Activated naive CD4-positive, alpha-beta T cell treated with anti-CD3 and anti-CD28 coated beads, Interleukin-2, amount 50 U/mL, for 24 hours (primary cell): Measurements from ENCODE around the gene SGTA.

ENCODE experiments used
- H3K27ac Mint-ChIP-seq: one replicate; pipeline ENCODE4 v1.8.0; 2021; ENCODE audit warnings: mild to moderate bottlenecking, mixed read lengths
- H3K27me3 Mint-ChIP-seq: one replicate; pipeline ENCODE4 v1.8.0; 2021; ENCODE audit warnings: mixed read lengths
- H3K36me3 Mint-ChIP-seq: one replicate; pipeline ENCODE4 v1.8.0; 2021; ENCODE audit warnings: mixed read lengths
- H3K4me1 Mint-ChIP-seq: one replicate; pipeline ENCODE4 v1.8.0; 2021; ENCODE audit warnings: mixed read lengths
- H3K4me3 Mint-ChIP-seq: one replicate; pipeline ENCODE4 v1.8.0; 2021; ENCODE audit warnings: mild to moderate bottlenecking, mixed read lengths
- H3K9me3 Mint-ChIP-seq: one replicate; pipeline ENCODE4 v1.8.0; 2021; ENCODE audit warnings: mixed read lengths

Gene SGTA

DNA sequence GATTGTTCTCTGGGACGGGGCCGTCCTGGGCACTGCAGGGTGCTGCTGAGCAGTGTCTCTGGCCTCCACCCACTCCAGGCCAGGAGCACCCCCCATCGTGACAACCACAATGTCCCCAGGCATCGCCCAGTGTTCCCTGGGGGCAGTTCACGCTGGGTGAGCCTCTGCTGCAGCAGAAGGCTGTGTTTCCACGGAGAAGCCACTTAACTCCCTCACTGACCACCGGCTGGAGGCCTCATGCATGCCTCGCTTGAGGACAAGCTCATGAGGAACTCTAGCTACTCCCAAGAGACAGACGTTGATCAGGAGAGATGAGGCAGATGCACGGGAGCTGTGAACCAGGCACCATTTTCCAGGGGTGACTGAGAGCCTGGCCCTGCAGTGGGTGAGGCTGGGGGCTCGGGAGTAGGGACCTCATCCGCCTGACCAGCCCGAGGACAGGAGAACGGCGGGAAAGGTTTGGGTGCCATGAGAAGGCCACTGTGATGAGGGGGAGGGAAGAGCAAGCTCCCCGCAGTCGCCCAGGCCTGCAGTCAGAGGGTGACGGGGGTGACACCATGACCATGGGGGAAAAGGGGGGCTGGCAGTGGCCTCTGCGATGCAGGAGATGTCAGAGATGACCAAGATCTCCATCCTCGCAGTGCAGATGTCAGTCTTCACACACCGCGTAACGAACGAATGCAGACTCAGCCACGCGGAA is 48.3 kb downstream of the SGTA start:
- Mint-ChIP-seq H3K27ac (no peak overlapping the region), H3K27me3 (no peaks in the 10 kb centered on the region), H3K4me1 (peaks cover 23% of the 10 kb centered on the region), H3K9me3 (no peaks in the 10 kb centered on the region), H3K36me3 (peaks cover 16% of the 10 kb centered on the region), H3K4me3 (no peak overlapping the region)

DNA sequence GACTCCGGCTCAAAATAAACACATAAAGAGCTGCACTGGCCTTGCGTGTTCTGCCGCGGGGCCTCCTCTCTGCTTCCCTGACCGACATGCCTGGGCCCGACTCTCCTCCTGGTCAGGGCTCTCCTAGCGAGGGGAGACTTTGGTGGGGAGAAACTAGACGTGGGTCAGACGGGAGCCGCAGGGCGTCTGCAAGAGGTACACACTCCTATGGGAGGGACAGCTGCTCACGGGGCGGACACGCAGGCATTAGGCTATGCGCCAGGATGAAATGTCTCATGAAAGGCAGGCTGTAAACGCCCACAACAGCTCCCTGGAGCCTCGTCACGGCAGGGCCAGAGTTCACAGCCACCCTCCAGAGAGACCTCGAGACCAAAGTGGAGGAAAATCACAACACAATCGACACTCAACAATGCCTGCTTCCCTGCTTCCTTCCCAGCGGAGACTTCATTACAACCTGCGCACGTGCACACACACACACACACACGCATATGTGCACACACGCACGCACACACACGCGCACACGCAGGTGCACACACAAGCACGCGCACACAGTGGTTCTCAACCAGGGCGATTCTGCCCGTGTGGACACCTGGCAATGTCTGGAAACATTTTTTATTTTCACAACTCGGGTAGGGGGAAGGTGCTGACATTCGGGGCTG is 49.0 kb downstream of the SGTA start:
- Mint-ChIP-seq H3K4me3 (no peak overlapping the region), H3K27me3 (no peaks in the 10 kb centered on the region), H3K9me3 (no peaks in the 10 kb centered on the region), H3K4me1 (peaks cover 19% of the 10 kb centered on the region), H3K27ac (no peak overlapping the region), H3K36me3 (peaks cover 16% of the 10 kb centered on the region)

DNA sequence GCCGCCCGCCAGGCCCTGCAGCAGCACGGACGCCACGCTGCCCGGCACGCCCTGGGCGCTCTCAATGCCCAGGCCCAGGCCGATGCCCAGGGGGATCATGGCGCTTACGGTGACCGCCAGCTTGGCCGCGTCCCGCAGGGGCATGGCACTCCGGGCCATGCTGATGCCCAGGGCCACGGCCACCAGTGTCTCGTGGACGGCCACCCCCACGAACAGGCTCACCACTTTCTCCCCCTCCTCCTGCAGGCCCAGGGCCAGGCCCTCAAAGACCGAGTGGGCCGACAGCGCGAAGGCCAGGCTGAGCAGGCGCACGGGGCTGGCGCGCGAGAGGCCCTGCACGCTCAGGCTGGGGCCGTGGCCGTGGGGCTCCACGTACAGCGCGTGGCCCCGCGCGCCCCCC is 50.2 kb downstream of the SGTA start:
- no peaks in the 10 kb centered on the region for H3K9me3 Mint-ChIP-seq
- no peak overlapping the region for H3K27ac Mint-ChIP-seq
- no peaks in the 10 kb centered on the region for H3K27me3 Mint-ChIP-seq
- H3K4me1 Mint-ChIP-seq, result peaks cover 11% of the 10 kb centered on the region
- H3K4me3 Mint-ChIP-seq, result no peak overlapping the region
- H3K36me3 Mint-ChIP-seq, result peaks cover 13% of the 10 kb centered on the region

DNA sequence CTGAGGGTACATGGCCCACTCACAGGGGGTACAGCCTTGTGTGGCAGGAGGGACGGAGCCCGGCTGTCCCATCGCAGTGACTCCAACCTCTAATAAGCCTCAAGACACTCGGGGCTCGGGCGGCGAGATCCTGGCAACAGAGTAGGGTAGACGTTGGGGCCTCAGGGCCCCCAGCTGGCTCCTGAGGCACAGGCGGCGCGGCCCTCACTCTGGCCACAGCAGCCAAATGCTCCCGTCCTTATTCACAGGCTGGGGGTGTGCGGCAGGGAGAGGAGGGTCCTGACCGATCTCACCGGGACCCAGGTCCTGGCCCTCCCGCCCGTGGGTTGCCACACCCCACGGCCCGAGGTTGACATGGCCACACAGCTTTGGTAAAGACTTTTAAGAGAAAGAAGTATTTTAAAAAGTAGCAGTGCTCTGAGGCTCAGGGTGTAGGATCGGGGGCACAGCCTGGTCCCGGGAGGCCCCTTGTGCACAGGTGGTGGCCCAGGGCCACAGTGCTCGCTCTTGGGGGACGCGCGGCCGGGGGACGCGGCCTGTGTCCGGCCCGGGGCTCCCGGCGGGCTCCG is 50.8 kb downstream of the SGTA start:
- H3K36me3 Mint-ChIP-seq, result peaks cover 13% of the 10 kb centered on the region
- peaks cover 11% of the 10 kb centered on the region for H3K4me1 Mint-ChIP-seq
- no peaks in the 10 kb centered on the region for H3K27me3 Mint-ChIP-seq
- H3K27ac Mint-ChIP-seq, result no peak overlapping the region
- H3K4me3 Mint-ChIP-seq, result no peak overlapping the region
- no peaks in the 10 kb centered on the region for H3K9me3 Mint-ChIP-seq

DNA sequence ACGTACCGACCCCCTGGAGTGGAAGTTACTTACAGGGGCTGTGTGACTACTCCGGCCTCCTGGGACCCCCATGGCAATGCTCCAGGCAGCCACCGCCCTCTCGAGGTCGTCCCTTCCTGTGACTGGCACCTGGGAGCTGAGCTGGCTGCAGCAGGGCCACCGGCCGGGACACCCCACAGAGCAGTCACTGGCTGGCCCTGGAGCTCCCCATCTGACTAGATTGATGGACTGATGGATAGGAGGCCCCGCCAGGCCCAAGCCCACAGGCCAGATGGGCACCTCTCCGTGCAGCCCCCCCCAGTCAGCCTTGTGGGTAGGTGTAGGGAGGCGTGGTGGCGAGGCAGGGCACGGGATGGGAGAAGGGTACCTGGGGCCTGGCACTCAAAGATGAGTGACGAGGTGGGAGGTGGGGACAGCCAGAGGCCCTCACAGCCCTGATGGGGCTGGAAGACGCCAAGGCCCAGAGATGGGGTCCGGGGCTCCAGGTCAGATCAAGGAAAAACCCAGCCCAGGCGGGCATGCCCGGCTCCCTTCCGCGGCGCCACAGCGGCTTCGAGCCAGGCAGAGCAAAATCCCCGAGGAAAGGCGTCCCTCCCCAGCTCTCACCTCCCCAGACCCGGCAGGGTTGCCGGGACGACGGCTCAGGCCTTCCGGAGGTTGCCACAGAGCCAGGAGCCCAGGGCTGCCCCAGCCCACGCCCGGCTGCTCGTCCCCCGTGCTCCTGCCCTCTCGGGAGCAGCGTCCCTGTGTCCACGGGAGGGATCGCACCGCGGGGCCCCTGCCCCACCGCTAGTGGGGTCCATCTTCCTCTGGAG is 51.7 kb downstream of the SGTA start:
- Mint-ChIP-seq H3K4me3 (no peak overlapping the region), H3K4me1 (peaks cover 5% of the 10 kb centered on the region), H3K36me3 (peaks cover 8% of the 10 kb centered on the region), H3K9me3 (no peaks in the 10 kb centered on the region), H3K27ac (no peak overlapping the region), H3K27me3 (no peaks in the 10 kb centered on the region)

DNA sequence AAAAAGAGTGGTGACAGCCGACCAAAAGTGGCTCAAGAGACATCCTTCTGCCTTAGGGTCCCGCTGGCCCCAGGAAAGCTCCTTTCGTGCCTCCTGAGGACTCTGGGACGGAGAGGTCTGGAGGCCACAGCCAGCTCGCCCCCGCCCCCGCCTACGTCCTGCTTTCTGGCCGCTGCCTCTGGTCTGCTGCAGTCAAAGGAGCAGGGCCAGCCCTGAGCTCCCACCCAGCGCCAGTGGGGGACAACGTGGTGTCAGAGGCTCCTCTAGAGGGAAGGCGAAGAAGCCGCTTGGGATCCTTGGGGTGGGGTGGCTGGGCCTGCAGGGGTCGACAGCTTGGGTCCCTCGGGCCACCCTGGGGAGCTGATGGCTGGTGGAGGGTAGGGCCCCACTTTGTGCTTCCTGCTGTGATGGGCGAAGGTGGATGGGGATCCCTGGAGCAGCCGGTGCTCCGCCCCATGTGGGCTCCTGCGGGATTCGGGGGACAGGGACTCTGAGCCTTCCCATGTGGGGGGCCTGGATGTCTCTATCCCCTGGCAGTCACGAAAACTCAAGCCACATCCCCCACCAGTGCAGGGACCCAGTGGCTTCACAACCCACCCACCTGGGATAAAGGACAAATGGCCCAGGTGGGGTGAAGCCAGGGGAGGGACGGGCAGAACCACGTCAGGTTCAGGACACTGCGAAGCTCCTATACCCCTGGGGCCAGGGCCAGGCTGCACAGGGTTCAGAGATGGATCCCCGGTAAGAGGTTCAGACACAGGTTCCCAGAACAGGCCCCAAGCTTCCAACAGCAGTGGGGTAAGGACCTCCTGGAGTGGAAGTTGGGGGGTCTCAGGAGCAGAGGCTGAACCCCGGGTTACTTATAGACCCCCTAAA is 52.9 kb downstream of the SGTA start:
- Mint-ChIP-seq H3K4me1 (peaks cover 5% of the 10 kb centered on the region), H3K4me3 (no peak overlapping the region), H3K36me3 (peaks cover 5% of the 10 kb centered on the region), H3K27me3 (peaks cover 1% of the 10 kb centered on the region), H3K9me3 (no peaks in the 10 kb centered on the region), H3K27ac (no peak overlapping the region)

DNA sequence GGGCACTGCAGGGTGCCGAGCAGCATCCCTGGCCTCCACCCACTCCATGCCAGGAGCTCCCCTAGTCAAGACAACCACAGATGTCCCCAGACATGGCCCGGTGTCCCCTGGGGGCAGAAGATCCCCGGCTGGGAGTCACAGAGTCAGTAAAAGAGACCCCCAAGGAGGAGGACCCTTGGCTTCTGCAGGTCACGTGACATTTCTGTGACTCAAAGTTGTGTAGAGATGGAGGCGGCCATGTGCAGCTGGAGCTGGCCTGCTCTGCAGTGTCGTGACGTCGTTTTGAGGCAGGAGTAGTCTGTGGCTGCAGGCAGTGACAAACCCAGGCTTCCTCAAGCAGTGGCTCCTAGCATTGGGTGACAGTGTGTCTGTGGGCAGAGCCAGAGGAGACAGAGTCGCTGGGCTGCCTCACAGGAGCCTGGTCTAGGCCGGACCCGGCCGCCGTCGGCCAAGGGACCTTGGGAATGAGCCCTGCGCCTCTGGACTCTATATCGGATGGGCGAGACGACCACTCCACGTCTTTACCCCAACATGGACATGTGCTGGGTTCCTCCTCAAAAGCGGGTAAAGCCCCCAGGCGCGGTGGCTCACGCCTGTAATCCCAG is 54.2 kb downstream of the SGTA start:
- Mint-ChIP-seq H3K27ac (no peak overlapping the region), H3K9me3 (no peaks in the 10 kb centered on the region), H3K27me3 (peaks cover 4% of the 10 kb centered on the region), H3K4me3 (no peak overlapping the region), H3K36me3 (peaks cover under 1% of the 10 kb centered on the region), H3K4me1 (no peaks in the 10 kb centered on the region)

DNA sequence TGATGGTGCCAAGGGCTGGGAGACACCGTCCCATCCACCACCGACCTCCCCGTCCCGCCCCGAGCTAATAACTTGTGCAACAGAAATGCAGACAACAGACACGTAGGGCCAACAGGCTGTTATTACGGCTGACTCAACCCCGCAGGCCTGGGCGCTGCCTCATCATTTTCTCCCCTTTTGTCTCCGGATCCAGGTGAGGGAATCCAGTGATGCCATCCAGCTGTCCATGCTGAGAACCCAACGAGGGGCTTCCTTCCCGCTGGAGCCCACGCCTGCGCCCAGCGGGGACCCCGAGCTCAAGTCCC is 55.5 kb downstream of the SGTA start:
- Mint-ChIP-seq H3K36me3 (no peaks in the 10 kb centered on the region), H3K9me3 (no peaks in the 10 kb centered on the region), H3K4me3 (no peak overlapping the region), H3K27ac (no peak overlapping the region), H3K27me3 (peaks cover 4% of the 10 kb centered on the region), H3K4me1 (no peaks in the 10 kb centered on the region)

DNA sequence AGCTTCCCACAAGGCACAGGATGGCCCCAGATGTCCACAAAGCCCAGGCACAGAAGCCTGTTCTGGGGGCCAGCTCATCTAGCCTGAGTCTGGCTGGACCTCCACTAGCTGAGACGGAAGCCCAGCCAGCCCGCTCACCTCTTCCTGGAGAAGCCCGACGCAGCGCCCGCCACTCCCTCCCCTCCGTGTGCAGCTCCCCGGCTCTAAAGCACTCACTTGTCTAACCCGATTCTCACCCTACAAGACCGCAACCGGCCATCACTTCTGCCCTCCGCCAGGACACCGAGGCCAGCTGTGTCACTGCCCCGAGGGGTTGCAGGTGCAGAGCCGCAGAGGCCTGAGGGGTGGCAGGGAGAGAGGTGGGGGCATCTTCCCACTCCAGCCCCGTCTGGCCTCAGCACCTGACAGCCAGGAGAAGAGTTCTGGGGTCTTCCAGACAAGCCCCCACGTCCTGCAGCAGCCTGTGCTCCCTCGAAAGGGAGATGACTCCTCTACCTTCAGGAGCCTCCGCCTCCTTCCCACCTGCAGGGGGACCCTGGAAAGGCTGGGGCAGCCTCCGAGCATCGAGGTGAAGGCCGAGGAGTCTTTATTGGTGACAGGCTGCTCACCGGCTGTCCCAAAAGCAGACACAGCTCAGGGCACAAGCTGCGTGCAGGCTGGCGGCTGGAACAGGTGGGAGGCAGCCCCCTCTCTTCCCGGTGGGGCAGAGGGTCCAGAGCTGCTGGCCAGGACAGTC is 56.0 kb downstream of the SGTA start:
- no peak overlapping the region for H3K4me3 Mint-ChIP-seq
- no peaks in the 10 kb centered on the region for H3K9me3 Mint-ChIP-seq
- H3K27ac Mint-ChIP-seq, result no peak overlapping the region
- H3K36me3 Mint-ChIP-seq, result no peaks in the 10 kb centered on the region
- H3K4me1 Mint-ChIP-seq, result no peaks in the 10 kb centered on the region
- H3K27me3 Mint-ChIP-seq, result peaks cover 5% of the 10 kb centered on the region

DNA sequence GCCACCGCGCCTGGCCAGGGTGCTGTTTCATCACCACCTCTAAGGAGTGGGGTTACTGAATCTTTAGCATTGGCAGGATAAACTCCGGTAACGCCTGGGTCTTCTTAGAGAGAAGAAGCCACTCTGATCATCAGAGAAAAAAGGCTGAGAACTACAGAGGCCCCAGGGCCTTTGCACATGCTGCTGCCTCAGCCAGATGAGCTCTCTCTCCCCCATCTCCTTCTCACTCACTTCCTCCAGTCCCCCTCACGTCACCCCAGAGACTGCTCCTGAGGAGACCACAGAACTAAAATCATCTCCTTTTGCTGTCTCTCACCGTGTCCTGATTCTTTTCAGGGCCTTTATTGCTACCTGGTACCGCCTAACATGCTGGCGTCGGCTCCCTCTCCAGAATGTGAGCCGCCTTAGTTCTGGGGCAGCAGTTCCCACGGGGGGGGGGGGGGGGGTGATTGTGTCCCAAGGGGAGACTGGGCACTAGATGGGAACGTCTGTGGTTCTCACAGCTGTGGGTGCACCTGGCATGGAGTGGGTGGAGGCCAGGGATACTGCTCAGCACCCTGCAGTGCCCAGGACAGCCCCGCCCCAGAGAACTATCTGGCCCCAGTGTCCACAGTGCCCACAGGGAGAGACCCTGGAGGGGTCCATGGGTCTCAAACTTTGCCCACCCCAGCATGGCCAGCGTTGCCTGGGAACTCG is 56.8 kb downstream of the SGTA start:
- Mint-ChIP-seq H3K9me3 (no peaks in the 10 kb centered on the region), H3K27ac (no peak overlapping the region), H3K36me3 (no peaks in the 10 kb centered on the region), H3K4me1 (no peaks in the 10 kb centered on the region), H3K27me3 (peaks cover 7% of the 10 kb centered on the region), H3K4me3 (no peak overlapping the region)

DNA sequence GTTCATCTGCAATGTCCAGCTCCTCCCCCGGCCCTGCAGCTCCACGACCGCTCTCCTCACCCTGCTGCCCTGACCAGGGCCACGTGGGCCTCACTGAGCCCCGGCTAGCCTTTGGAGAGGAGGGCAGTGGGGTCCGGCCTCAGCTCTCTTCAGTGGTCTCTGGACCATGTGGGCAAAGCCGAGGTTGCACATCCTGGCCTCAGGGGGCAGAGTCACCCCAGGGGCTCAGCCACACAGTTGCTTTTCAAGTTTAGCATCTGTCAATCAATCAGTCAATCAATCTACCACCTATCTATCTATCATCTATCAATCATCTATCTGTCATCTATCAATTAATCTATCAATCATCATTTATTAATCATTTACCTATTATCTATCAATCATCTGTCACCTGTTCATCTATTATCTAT is 58.9 kb downstream of the SGTA start:
- Mint-ChIP-seq H3K36me3 (no peaks in the 10 kb centered on the region), H3K4me1 (peaks cover 5% of the 10 kb centered on the region), H3K4me3 (no peak overlapping the region), H3K27ac (no peak overlapping the region), H3K27me3 (peaks cover 14% of the 10 kb centered on the region), H3K9me3 (no peaks in the 10 kb centered on the region)

DNA sequence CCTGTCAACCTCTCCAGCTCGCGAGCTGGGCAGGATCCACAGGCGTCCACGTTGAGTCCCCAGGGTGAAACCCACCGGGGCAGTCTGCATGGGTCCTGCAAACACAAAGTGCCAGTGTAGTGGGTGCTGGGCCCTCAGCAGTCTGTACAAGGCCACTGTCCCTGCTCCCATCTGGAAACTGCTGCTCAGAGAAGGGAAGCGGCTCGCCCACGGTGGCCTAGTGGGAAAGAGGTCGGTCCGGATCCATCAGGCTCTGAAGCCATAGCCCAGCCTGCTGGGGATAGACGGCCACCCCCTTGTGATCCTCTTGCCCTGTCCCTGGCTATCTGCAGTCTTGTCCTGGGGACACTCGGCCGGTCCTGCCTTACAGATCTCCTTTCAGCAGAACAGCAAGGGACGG is 59.3 kb downstream of the SGTA start:
- peaks cover 14% of the 10 kb centered on the region for H3K27me3 Mint-ChIP-seq
- no peaks in the 10 kb centered on the region for H3K36me3 Mint-ChIP-seq
- peaks cover 5% of the 10 kb centered on the region for H3K4me1 Mint-ChIP-seq
- H3K27ac Mint-ChIP-seq, result no peak overlapping the region
- H3K9me3 Mint-ChIP-seq, result no peaks in the 10 kb centered on the region
- no peak overlapping the region for H3K4me3 Mint-ChIP-seq

DNA sequence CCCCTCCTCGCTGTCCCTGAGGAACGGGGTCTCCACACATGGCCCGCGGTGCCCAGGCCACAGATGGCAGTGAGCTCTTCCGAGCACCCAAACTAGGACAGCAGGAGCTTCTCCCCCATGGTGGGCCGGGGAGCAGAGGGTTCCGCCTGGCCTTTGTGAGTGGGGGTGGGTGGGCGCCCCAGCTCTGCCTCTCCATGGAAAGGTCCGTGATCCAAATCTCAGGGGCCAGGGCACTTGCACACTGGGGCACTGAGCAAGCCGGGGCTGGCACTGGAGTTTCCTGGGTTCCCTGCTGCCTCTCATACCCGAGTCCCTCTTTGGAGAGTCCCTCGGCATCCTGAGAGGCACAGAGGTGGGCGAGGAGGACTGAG is 59.7 kb downstream of the SGTA start:
- Mint-ChIP-seq H3K4me3 (no peak overlapping the region), H3K36me3 (no peaks in the 10 kb centered on the region), H3K4me1 (peaks cover 5% of the 10 kb centered on the region), H3K27ac (no peak overlapping the region), H3K9me3 (no peaks in the 10 kb centered on the region), H3K27me3 (peaks cover 14% of the 10 kb centered on the region)
